SU-DHL-6 (cell line): ENCODE measurements around the gene CNOT4.

ENCODE experiments used
- EZH2phosphoT487 ChIP-seq: fragments of 200-600 bp; sonication (generic), shearing (Covaris generic); conservative IDR thresholded peaks from 2 replicates; pipeline ENCODE4 v1.6.1; 2018; ENCODE audit warnings: mild to moderate bottlenecking, antibody characterized with exemption, low read length, moderate library complexity, mixed read lengths
- TF ChIP-seq, protein P1 (sequence below): fragments of 200-600 bp; sonication (generic); IDR thresholded peaks from one replicate; pipeline ENCODE4 v1.5.1; 2017; ENCODE audit warnings: antibody characterized with exemption, mild to moderate bottlenecking, low read length, moderate library complexity; ENCODE audit not compliant: insufficient read depth, poor library complexity, severe bottlenecking

DNA sequence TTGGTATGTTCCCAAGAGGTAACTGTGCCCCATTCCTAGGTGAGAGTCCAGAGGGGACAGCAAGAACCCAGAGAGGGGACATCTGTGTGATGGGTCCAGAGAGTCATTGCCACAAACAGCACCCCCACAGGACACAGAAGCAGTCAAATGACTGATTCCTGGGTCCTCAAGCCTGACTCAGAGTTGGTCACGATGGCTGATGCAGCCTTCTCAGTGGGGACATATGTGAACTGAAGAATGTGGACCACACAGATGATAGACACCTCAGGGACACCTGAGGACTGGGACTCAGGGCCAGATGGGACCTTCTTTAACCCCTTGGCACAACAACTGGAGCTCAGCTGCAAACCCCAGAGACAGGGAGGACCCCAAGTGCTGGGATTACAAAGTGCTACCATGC is 179.8 kb downstream of the CNOT4 start:
- TF ChIP-seq, protein P1, sequence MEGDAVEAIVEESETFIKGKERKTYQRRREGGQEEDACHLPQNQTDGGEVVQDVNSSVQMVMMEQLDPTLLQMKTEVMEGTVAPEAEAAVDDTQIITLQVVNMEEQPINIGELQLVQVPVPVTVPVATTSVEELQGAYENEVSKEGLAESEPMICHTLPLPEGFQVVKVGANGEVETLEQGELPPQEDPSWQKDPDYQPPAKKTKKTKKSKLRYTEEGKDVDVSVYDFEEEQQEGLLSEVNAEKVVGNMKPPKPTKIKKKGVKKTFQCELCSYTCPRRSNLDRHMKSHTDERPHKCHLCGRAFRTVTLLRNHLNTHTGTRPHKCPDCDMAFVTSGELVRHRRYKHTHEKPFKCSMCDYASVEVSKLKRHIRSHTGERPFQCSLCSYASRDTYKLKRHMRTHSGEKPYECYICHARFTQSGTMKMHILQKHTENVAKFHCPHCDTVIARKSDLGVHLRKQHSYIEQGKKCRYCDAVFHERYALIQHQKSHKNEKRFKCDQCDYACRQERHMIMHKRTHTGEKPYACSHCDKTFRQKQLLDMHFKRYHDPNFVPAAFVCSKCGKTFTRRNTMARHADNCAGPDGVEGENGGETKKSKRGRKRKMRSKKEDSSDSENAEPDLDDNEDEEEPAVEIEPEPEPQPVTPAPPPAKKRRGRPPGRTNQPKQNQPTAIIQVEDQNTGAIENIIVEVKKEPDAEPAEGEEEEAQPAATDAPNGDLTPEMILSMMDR: no peak
- no peak for TF ChIP-seq EZH2phosphoT487
